Activated CD4-positive, alpha-beta T cell treated with anti-CD3 and anti-CD28 coated beads, Interleukin-2, amount 10 ng/mL, durations not matched to agents 7 days and 5 days (primary cell): ENCODE results near the gene MIA. TPM values are rescaled to one million over a fixed set of nuclear protein-coding genes. Genes with fewer than 3 reads are reported as not detected.
A peak's percentile ranks its signal among the peaks of the same experiment; 100 is the strongest.
"Not testable (repeated sequence)": the region's sequence is repeated elsewhere in the genome, so short reads cannot be mapped to it uniquely, and the experiment has no call there.

Experiments used
- CTCF ChIA-PET: fragments of 350-600 bp; sonication (Branson Sonifier 250); formaldehyde crosslinking; loops from one replicate; lab custom pipeline; 2021; ENCODE audit warnings: antibody characterized with exemption; lab: Charles Lee
- POLR2A ChIA-PET: fragments of 350-600 bp; sonication (Branson Sonifier 250); formaldehyde crosslinking; loops from one replicate; lab custom pipeline; 2021; ENCODE audit warnings: antibody characterized with exemption; lab: Charles Lee
- DNase-seq: peaks from one replicate; pipeline ENCODE4 v3.0.0-alpha.2; 2020
- H3K27ac Mint-ChIP-seq: one replicate; pipeline ENCODE4 v1.8.0; 2021; ENCODE audit warnings: mild to moderate bottlenecking, moderate library complexity, mixed read lengths
- H3K27me3 Mint-ChIP-seq: one replicate; pipeline ENCODE4 v1.8.0; 2021; ENCODE audit warnings: mixed read lengths
- H3K36me3 Mint-ChIP-seq: one replicate; pipeline ENCODE4 v1.8.0; 2021; ENCODE audit warnings: low read depth, mixed read lengths
- H3K4me1 Mint-ChIP-seq: one replicate; pipeline ENCODE4 v1.8.0; 2021; ENCODE audit warnings: mixed read lengths
- H3K4me3 Mint-ChIP-seq: one replicate; pipeline ENCODE4 v1.8.0; 2021; ENCODE audit warnings: mild to moderate bottlenecking, moderate library complexity, mixed read lengths
- H3K9me3 Mint-ChIP-seq: one replicate; pipeline ENCODE4 v1.8.0; 2021; ENCODE audit warnings: mixed read lengths
- total RNA-seq, 2 experiments: library from RNA; stranded (reverse); gene quantifications; one replicate each; pipeline ENCODE4 v1.2.3, GENCODE V29; 2021

Gene MIA
- total RNA-seq, 2 experiments from 2014 or later = 0.89 TPM; not detected in 1

GRCh38 chr19:40754611-40755247 lies 20.6 kb upstream of the MIA start:
- ChIA-PET POLR2A (interaction anchor here (0.6 kb wide), 1 partner anchor 44 kb away, joined by 5 read pairs; no protein-coding TSS in a partner anchor), CTCF (interaction anchor here (0.6 to 5.0 kb wide), 5 partner anchors 23 to 278 kb away, joined by 3 to 25 read pairs (median 3); partner anchors contain the start of gene RAB4B)
- H3K36me3 Mint-ChIP-seq = peaks cover 64% of the 10 kb centered on the region
- H3K9me3 Mint-ChIP-seq = no peaks in the 10 kb centered on the region
- no peak for DNase-seq
- H3K27me3 Mint-ChIP-seq = no peaks in the 10 kb centered on the region
- peak overlapping the region; percentile 76 for H3K4me3 Mint-ChIP-seq
- H3K4me1 Mint-ChIP-seq = peaks cover 51% of the 10 kb centered on the region
- peak overlapping the region; percentile 91 for H3K27ac Mint-ChIP-seq

- H3K4me3 Mint-ChIP-seq = no peak overlapping the region
- CTCF ChIA-PET = interaction anchor here (0.6 to 5.0 kb wide), 5 partner anchors 18 to 278 kb away, joined by 3 to 25 read pairs (median 3); partner anchors contain the start of gene RAB4B
- POLR2A ChIA-PET = no interaction called here
- no peak for DNase-seq
- peaks cover 49% of the 10 kb centered on the region for H3K4me1 Mint-ChIP-seq
- H3K27ac Mint-ChIP-seq = peak overlapping the region; percentile 31
- no peaks in the 10 kb centered on the region for H3K9me3 Mint-ChIP-seq
- H3K27me3 Mint-ChIP-seq = no peaks in the 10 kb centered on the region
- peaks cover 65% of the 10 kb centered on the region for H3K36me3 Mint-ChIP-seq
Measured at GRCh38 chr19:40755248-40755624, 20.1 kb upstream of the MIA start.

DNA sequence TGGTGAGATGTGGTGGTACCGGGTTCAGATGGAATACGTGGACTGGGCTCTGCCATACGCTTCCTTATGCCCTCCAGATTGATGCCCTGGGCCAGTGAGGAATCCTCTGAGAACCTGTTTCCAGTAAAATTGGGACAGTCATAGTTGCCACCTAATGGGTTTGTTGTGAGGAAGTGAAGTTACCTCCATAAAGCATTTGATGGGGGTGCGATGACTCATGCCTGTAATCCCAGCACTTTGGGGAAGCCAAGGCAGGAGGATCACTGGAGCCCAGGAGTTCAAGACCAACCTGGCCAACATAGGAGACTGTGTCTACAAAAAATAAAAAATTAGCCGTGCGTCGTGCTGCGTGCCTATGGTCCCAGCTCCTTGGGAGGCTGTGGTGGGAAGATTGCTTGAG lies 19.5 kb upstream of the MIA start:
- H3K27ac Mint-ChIP-seq = peak overlapping the region; percentile 67
- ChIA-PET CTCF (interaction anchor here (0.8 to 5.0 kb wide), 4 partner anchors 8 to 54 kb away, joined by 3 to 25 read pairs (median 3); partner anchors contain the start of gene RAB4B), POLR2A (no interaction called here)
- H3K9me3 Mint-ChIP-seq = no peaks in the 10 kb centered on the region
- peaks cover 71% of the 10 kb centered on the region for H3K36me3 Mint-ChIP-seq
- peaks cover 51% of the 10 kb centered on the region for H3K4me1 Mint-ChIP-seq
- peak overlapping the region; percentile 6 for H3K4me3 Mint-ChIP-seq
- DNase-seq = no peak
- no peaks in the 10 kb centered on the region for H3K27me3 Mint-ChIP-seq

GRCh38 chr19:40756502-40757110 lies 18.7 kb upstream of the MIA start:
- peaks cover 70% of the 10 kb centered on the region for H3K36me3 Mint-ChIP-seq
- H3K9me3 Mint-ChIP-seq = no peaks in the 10 kb centered on the region
- H3K4me1 Mint-ChIP-seq = peaks cover 51% of the 10 kb centered on the region
- DNase-seq = no peak
- no peaks in the 10 kb centered on the region for H3K27me3 Mint-ChIP-seq
- CTCF ChIA-PET = interaction anchor here (0.6 to 5.0 kb wide), 4 partner anchors 9 to 1684 kb away, joined by 3 to 25 read pairs (median 6); partner anchors contain the start of gene RAB4B
- no peak overlapping the region for H3K27ac Mint-ChIP-seq
- POLR2A ChIA-PET = no interaction called here
- no peak overlapping the region for H3K4me3 Mint-ChIP-seq

DNA sequence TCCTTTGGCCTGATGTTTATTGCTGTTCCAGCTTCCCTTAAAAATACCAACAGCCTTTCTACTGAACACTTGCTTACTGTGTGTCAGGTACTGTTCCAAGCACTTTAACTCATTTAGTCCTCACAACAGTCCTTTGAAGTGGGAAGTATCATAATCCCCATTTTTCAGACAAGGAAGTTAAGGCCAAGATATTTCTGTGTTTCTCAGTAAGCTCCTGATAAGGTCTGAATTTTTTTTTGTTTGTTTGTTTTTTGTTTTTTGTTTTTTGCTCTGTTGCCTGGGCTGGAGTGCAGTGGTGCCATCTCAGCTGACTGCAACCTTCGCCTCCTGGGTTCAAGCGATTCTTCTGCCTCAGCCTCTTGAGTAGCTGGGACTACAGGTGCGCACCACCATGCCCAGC lies 16.8 kb upstream of the MIA start:
- Mint-ChIP-seq H3K4me1 (peaks cover 53% of the 10 kb centered on the region), H3K36me3 (peaks cover 72% of the 10 kb centered on the region), H3K27ac (no peak overlapping the region), H3K9me3 (no peaks in the 10 kb centered on the region), H3K27me3 (no peaks in the 10 kb centered on the region), H3K4me3 (no peak overlapping the region)
- DNase-seq = no peak
- ChIA-PET CTCF (interaction anchor here (0.9 to 5.0 kb wide), 3 partner anchors 9 to 19 kb away, joined by 3 to 25 read pairs (median 5); partner anchors contain the start of genes ACTMAP and RAB4B), POLR2A (no interaction called here)

GRCh38 chr19:40759352-40759751 lies 16.0 kb upstream of the MIA start:
- Mint-ChIP-seq H3K36me3 (peaks cover 78% of the 10 kb centered on the region), H3K27ac (no peak overlapping the region), H3K9me3 (no peaks in the 10 kb centered on the region), H3K27me3 (no peaks in the 10 kb centered on the region), H3K4me1 (peaks cover 58% of the 10 kb centered on the region), H3K4me3 (no peak overlapping the region)
- ChIA-PET CTCF (interaction anchor here (1.2 to 5.0 kb wide), 2 partner anchors 10 to 18 kb away, joined by 3 to 25 read pairs; partner anchors contain the start of gene RAB4B), POLR2A (no interaction called here)
- no peak for DNase-seq

- Mint-ChIP-seq H3K27ac (no peak overlapping the region), H3K27me3 (no peaks in the 10 kb centered on the region), H3K4me3 (no peak overlapping the region), H3K36me3 (peaks cover 71% of the 10 kb centered on the region), H3K9me3 (no peaks in the 10 kb centered on the region), H3K4me1 (peaks cover 46% of the 10 kb centered on the region)
- no peak for DNase-seq
- ChIA-PET CTCF (interaction anchor here (1.1 kb wide), 1 partner anchor 13 kb away, joined by 3 read pairs; the partner anchor contains the start of gene ACTMAP), POLR2A (no interaction called here)
Measured at GRCh38 chr19:40762754-40763470, 12.4 kb upstream of the MIA start.

GRCh38 chr19:40763526-40763925 lies 11.8 kb upstream of the MIA start:
- H3K9me3 Mint-ChIP-seq = no peaks in the 10 kb centered on the region
- H3K4me3 Mint-ChIP-seq = no peak overlapping the region
- DNase-seq = no peak
- H3K4me1 Mint-ChIP-seq = peaks cover 42% of the 10 kb centered on the region
- peaks cover 67% of the 10 kb centered on the region for H3K36me3 Mint-ChIP-seq
- H3K27ac Mint-ChIP-seq = no peak overlapping the region
- POLR2A ChIA-PET = no interaction called here
- H3K27me3 Mint-ChIP-seq = no peaks in the 10 kb centered on the region
- CTCF ChIA-PET = interaction anchor here (1.1 kb wide), 1 partner anchor 14 kb away, joined by 3 read pairs; the partner anchor contains the start of gene ACTMAP

DNA sequence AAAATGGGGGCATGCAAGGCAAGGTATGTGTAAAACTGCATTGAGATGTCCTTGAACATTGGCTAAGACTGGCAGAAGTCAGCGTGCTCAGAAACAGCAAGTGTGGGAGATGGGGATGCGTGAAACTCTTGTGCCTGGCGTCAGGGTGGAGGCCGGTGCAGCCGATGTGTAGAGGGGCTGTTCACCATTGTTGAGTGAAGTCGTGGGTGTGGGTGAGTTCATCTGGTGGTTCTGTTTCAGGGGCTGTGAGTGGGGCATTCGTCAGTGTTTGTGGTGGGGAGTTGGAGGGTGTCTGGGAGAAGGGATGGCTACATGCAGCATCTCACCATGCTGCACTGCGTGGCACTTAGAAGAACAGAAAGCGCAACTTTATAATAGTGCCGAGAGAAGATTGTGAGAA lies 11.4 kb upstream of the MIA start:
- no peak overlapping the region for H3K27ac Mint-ChIP-seq
- CTCF ChIA-PET = interaction anchor here (1.1 kb wide), 1 partner anchor 14 kb away, joined by 3 read pairs; the partner anchor contains the start of gene ACTMAP
- H3K36me3 Mint-ChIP-seq = peaks cover 69% of the 10 kb centered on the region
- H3K4me1 Mint-ChIP-seq = peaks cover 42% of the 10 kb centered on the region
- POLR2A ChIA-PET = no interaction called here
- DNase-seq = no peak
- no peaks in the 10 kb centered on the region for H3K27me3 Mint-ChIP-seq
- no peaks in the 10 kb centered on the region for H3K9me3 Mint-ChIP-seq
- H3K4me3 Mint-ChIP-seq = no peak overlapping the region

GRCh38 chr19:40766385-40766784 lies 8.9 kb upstream of the MIA start:
- CTCF ChIA-PET = interaction anchor here (0.5 to 2.2 kb wide), 3 partner anchors 10 to 16 kb away, joined by 3 to 5 read pairs (median 4); partner anchors contain the start of gene RAB4B
- peaks cover 46% of the 10 kb centered on the region for H3K4me1 Mint-ChIP-seq
- H3K36me3 Mint-ChIP-seq = peaks cover 64% of the 10 kb centered on the region
- H3K27ac Mint-ChIP-seq, H3K27me3 Mint-ChIP-seq, DNase-seq, POLR2A ChIA-PET, H3K4me3 Mint-ChIP-seq, H3K9me3 Mint-ChIP-seq: not testable (repeated sequence)

DNA sequence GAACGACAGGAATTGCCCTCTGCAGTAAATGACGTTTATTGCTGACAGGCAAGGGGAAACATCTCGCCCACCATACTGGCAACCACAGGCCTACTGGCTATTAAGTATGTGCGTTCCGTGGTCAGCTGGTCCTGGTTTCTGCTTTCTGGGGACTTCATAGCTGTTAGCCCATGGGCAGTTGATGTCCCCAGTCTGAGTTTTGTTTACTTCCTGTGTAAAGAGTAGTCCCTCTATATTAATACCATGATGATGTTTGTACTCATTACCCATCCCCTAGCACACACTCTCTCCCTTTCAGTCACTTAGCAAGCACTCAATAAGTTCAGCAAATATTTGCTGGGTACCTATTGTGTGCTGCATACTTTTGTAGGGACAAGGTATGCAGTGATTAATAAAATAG lies 6.5 kb upstream of the MIA start:
- Mint-ChIP-seq H3K4me3 (no peak overlapping the region), H3K27ac (no peak overlapping the region), H3K36me3 (peaks cover 45% of the 10 kb centered on the region), H3K27me3 (no peaks in the 10 kb centered on the region), H3K4me1 (peaks cover 32% of the 10 kb centered on the region), H3K9me3 (peaks cover 8% of the 10 kb centered on the region)
- ChIA-PET CTCF (interaction anchor here (1.4 to 1.5 kb wide), 2 partner anchors 9 to 11 kb away, joined by 3 to 5 read pairs; no protein-coding TSS in a partner anchor), POLR2A (no interaction called here)
- DNase-seq = no peak

GRCh38 chr19:40771101-40771862 lies 4.0 kb upstream of the MIA start:
- Mint-ChIP-seq H3K4me1 (peaks cover 16% of the 10 kb centered on the region), H3K36me3 (peaks cover 27% of the 10 kb centered on the region)
- CTCF ChIA-PET = interaction anchor here (1.3 kb wide), 1 partner anchor 27 kb away, joined by 3 read pairs; no protein-coding TSS in a partner anchor
- DNase-seq = peak; percentile 26
- H3K27me3 Mint-ChIP-seq, H3K9me3 Mint-ChIP-seq, H3K27ac Mint-ChIP-seq, H3K4me3 Mint-ChIP-seq: not testable (repeated sequence)
- POLR2A ChIA-PET = interaction anchor here (0.6 kb wide), 1 partner anchor 18 kb away, joined by 11 read pairs; no protein-coding TSS in a partner anchor
